ENCODE measurements around the gene AKR1B1.

- TF ChIP-seq CTCF (IDR thresholded peaks at IDR 0.05; ENCODE audit: extremely low read depth in 1 of 2, insufficient read depth in 1 of 2, low read depth in 1 of 2, low read length in 2 of 2): no peak
- TF ChIP-seq FOS (IDR thresholded peaks at IDR 0.05; ENCODE audit: borderline replicate concordance, insufficient read depth, low read length): no peak
- TF ChIP-seq EZH2 (IDR thresholded peaks at IDR 0.05; ENCODE audit: borderline replicate concordance, low read depth, low read length, severe bottlenecking): no peak
- no peak for TF ChIP-seq POLR2A (IDR thresholded peaks at IDR 0.05; ENCODE audit: low read depth, low read length)
- no peak for TF ChIP-seq POLR2AphosphoS5 (IDR thresholded peaks at IDR 0.05; ENCODE audit: insufficient read depth, low read depth, low read length)
Observed at GRCh38 chr7:134451656-134452055, 7.2 kb downstream of the AKR1B1 start.

All from endothelial cell of umbilical vein (primary cell).